ENCODE measurements around the gene DAAM1. TPM values are rescaled to one million over a fixed set of nuclear protein-coding genes. Genes with fewer than 3 reads are reported as not detected.

DAAM1 gene
- total and polyA plus RNA-seq, 12 donors, result 22.8 to 102 (median 75.2) TPM

DNA sequence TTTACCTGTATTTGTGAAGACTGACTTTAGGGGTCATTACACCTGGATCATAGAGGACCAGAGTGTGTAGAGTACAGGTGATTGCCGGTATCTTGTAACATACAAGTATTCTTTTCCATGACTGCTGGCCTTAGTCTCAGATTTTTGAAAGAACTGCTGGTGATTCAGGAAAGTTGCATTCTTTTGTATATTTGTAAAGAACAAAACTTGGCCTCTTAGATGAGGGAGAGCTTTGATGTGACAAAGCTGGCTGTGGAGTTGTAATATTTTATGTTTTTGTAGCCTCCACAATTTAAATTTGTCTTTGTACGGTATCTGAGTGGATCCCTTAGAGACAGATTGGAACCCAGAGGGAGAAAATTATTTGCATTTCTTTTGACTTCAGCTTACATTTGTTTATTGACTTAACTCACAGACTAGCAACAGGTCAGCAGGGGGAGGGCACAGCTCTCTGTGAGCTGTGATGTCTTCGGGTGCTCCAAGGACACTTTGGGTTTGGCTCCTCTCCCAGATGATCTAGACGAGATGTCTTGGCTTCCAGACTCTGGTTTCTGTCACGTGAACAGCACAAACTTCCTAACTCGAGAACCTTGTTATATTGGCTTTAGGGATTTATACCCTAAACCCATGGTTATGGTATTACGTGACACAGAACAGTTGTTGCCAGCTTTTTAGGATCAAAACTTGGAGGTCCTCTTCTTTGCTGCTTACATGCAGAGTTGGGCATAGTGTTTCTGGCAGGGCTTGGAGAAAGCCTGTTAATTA lies 65.9 kb downstream of the DAAM1 start:
- no peaks in the 10 kb centered on the region for H3K9me3 ChIP-seq
- H3K27me3 ChIP-seq, result no peaks in the 10 kb centered on the region
- H3K36me3 ChIP-seq, result no peaks in the 10 kb centered on the region
- intact Hi-C loops (cut with DNase I), result loop anchor here in 6 of 10 donors (2.0 to 10.0 kb wide), 6 partner anchors 62 to 830 kb away; partner anchors contain the start of genes DAAM1 (in 1 of the 6), KIAA0586 (in 1 of the 6) and TIMM9 (in 1 of the 6)
- peak overlapping the region; percentile 74 to 94 (median 86) for H3K27ac ChIP-seq
- H3K4me1 ChIP-seq, result peaks cover 10 to 85% (median 59%) of the 10 kb centered on the region in 9 donors
- WGBS, 2 donors, result 12 to 15% methylated on average over 7 of the region's 7 CpGs
- TF ChIP-seq, protein P1, sequence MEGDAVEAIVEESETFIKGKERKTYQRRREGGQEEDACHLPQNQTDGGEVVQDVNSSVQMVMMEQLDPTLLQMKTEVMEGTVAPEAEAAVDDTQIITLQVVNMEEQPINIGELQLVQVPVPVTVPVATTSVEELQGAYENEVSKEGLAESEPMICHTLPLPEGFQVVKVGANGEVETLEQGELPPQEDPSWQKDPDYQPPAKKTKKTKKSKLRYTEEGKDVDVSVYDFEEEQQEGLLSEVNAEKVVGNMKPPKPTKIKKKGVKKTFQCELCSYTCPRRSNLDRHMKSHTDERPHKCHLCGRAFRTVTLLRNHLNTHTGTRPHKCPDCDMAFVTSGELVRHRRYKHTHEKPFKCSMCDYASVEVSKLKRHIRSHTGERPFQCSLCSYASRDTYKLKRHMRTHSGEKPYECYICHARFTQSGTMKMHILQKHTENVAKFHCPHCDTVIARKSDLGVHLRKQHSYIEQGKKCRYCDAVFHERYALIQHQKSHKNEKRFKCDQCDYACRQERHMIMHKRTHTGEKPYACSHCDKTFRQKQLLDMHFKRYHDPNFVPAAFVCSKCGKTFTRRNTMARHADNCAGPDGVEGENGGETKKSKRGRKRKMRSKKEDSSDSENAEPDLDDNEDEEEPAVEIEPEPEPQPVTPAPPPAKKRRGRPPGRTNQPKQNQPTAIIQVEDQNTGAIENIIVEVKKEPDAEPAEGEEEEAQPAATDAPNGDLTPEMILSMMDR (IDR thresholded peaks at IDR 0.05), result peak in 2 of 9 donors; percentile 14 to 30
- H3K4me3 ChIP-seq, result peak overlapping the region in 1 of 10 donors; percentile 11
- DNase-seq (peak; percentile 60 to 89), ATAC-seq (peak; percentile 84 to 94 (median 90))

DNA sequence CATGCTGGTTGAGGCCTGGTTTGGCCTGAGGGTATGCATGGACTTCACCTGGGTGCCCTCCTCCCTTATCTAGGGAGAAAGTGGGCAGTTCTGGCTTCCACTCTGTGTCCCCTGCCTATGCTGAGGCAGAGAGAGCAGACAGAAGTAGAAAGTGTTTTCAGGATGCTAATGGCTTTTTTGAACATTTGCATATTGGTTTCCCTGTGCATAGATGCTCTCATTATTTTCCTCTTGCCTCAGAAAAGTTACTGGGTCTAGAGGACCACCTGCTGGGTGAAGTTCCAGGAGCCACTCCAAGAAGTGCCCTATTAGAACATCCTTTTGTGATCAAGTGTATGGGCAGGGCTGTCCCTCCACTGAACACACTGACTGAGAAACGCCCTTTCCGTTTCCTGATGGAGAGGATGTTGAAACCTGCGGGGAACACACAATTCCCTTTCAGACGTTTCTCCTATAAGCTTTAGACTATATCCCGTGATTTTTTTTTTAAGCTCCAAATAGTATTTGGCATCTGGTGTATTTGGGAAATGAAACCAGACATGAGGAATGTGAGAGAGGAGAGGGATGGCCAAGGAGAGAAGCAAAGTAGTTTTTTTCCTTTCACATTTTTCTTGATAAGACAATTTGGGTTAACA lies 66.6 kb downstream of the DAAM1 start:
- H3K36me3 ChIP-seq, result no peaks in the 10 kb centered on the region
- H3K4me3 ChIP-seq, result peak overlapping the region in 1 of 10 donors; percentile 11
- peaks cover 10 to 82% (median 58%) of the 10 kb centered on the region in 9 donors for H3K4me1 ChIP-seq
- WGBS, 2 donors, result 10 to 21% methylated on average over 5 of the region's 5 CpGs
- H3K27ac ChIP-seq, result peak overlapping the region; percentile 74 to 94 (median 86)
- no peaks in the 10 kb centered on the region for H3K9me3 ChIP-seq
- intact Hi-C loops (cut with DNase I), result loop anchor here in 6 of 10 donors (2.0 to 10.0 kb wide), 7 partner anchors 58 to 830 kb away; partner anchors contain the start of genes DAAM1 (in 1 of the 6), KIAA0586 (in 1 of the 6) and TIMM9 (in 1 of the 6)
- peak; percentile 32 to 84 (median 76) for ATAC-seq
- TF ChIP-seq, protein P1 (IDR thresholded peaks at IDR 0.05), result peak in 1 of 9 donors; percentile 15
- no peaks in the 10 kb centered on the region for H3K27me3 ChIP-seq
- peak in 1 of 2 donors; percentile 58 for DNase-seq

DNA sequence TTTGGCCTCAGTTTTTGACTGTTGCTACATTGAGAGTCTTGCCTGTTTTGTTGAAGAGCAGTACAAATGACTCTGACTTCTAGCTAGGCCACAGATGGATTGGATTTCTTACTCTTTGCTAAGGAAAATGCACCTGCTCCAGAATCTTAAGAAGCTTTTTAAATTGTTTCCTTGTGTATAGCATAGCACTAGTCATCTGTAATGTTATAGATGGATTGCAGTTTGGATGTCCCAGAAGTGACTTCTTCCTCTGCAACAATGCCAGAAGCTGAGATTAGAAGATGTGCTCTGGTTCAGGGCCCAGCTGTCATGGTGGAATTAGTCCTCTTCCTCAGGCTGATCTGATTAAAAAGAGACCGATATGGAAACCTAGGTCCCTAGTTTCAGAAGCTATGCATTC lies 67.9 kb downstream of the DAAM1 start:
- 47 to 68% methylated on average over 1 of the region's 1 CpG for WGBS, 2 donors
- intact Hi-C loops (cut with DNase I), result loop anchor here in 3 of 10 donors (5.0 to 10.0 kb wide), 3 partner anchors 59 to 832 kb away; partner anchors contain the start of genes KIAA0586 (in 1 of the 3) and TIMM9 (in 1 of the 3)
- ATAC-seq (no peak), DNase-seq (no peak)
- TF ChIP-seq, protein P1 (IDR thresholded peaks at IDR 0.05), result no peak
- no peaks in the 10 kb centered on the region for H3K36me3 ChIP-seq
- no peaks in the 10 kb centered on the region for H3K27me3 ChIP-seq
- peaks cover 10 to 75% (median 57%) of the 10 kb centered on the region in 9 donors for H3K4me1 ChIP-seq
- H3K9me3 ChIP-seq, result no peaks in the 10 kb centered on the region
- H3K27ac ChIP-seq, result peak overlapping the region in 7 of 10 donors; percentile 82 to 94 (median 87)
- no peak overlapping the region for H3K4me3 ChIP-seq

DNA sequence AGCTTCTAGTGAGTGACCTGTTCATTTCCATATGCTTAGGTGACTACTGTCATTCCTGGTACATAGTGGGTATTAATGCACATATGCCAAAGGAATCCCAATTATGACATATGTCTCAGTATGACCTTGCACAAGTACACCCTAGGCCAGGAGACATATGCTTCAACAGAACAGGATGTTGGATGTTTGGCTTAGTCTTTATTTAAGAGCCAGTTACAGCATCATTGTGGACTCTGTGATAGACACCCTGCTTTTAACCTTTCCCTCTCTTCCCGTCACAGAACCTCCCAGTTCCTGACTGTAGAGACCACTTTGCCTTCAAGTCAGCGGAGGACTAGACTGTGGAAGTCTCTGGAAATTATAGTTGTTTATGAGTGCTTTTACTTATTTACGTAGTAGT lies 72.9 kb downstream of the DAAM1 start:
- Histone ChIP-seq H3K4me3 (no peak overlapping the region), H3K27ac (no peak overlapping the region), H3K9me3 (no peaks in the 10 kb centered on the region), H3K27me3 (no peaks in the 10 kb centered on the region), H3K4me1 (peaks cover 4 to 50% (median 21%) of the 10 kb centered on the region in 9 donors), H3K36me3 (peaks cover 0 to 30% (median 18%) of the 10 kb centered on the region in 9 donors)
- intact Hi-C loops (cut with DNase I), result loop anchor here in 1 of 10 donors (10.0 kb wide), 1 partner anchor 67 kb away; no protein-coding TSS in a partner anchor
- TF ChIP-seq, protein P1 (IDR thresholded peaks at IDR 0.05), result no peak
- no peak for ATAC-seq
- WGBS, 2 donors, result 77 to 81% methylated on average over 3 of the region's 3 CpGs
- no peak for DNase-seq
